Skeletal muscle tissue (tissue), 4 donors: ENCODE results near the gene CNTNAP2. TPM values are rescaled to one million over a fixed set of nuclear protein-coding genes. Genes with fewer than 3 reads are reported as not detected.

Source experiments
- H3K27ac ChIP-seq: one replicate; pipeline ENCODE4 v1.7.0; 2013; ENCODE audit warnings: mild to moderate bottlenecking, low read depth, low read length, inconsistent platforms
- H3K27me3 ChIP-seq, 3 donors: one replicate each; pipeline ENCODE4 v1.7.0; 2013; ENCODE audit warnings: low read length in 3 of 3; ENCODE audit not compliant: control insufficient read depth in 3 of 3, insufficient read depth in 3 of 3
- H3K36me3 ChIP-seq, 3 donors: one replicate each; pipeline ENCODE4 v1.7.0; 2013; ENCODE audit warnings: low read length in 3 of 3; ENCODE audit not compliant: control insufficient read depth in 3 of 3, insufficient read depth in 3 of 3
- H3K4me1 ChIP-seq, 3 donors: one replicate each; pipeline ENCODE4 v1.7.0; 2013; ENCODE audit warnings: low read length in 3 of 3, mild to moderate bottlenecking in 3 of 3; ENCODE audit not compliant: control insufficient read depth in 3 of 3, insufficient read depth in 3 of 3
- H3K4me3 ChIP-seq, 3 donors: one replicate each; pipeline ENCODE4 v1.7.0; 2013; ENCODE audit warnings: low read length in 3 of 3
- H3K9ac ChIP-seq, 3 donors: one replicate each; pipeline ENCODE4 v1.7.0; 2013; ENCODE audit warnings: low read length in 3 of 3, mild to moderate bottlenecking in 3 of 3, moderate library complexity in 2 of 3, low read depth in 1 of 3
- H3K9me3 ChIP-seq, 3 donors: one replicate each; pipeline ENCODE4 v1.7.0; 2013; ENCODE audit warnings: low read length in 3 of 3; ENCODE audit not compliant: control insufficient read depth in 3 of 3
- total RNA-seq: library from RNA; depleted of rRNA; stranded (reverse); fragments of >200 nt; gene quantifications from one replicate; pipeline ENCODE4 v1.2.3, GENCODE V29; 2014
- donor health status: Osteomylitis.

The CNTNAP2 gene
- total RNA-seq, 1 donor from 2014 or later: 14.1 TPM

GRCh38 chr7:148304083-148304335 is 2187.4 kb downstream of the CNTNAP2 start:
- no peaks in the 10 kb centered on the region for H3K9me3 ChIP-seq
- H3K36me3 ChIP-seq: no peaks in the 10 kb centered on the region
- peak overlapping the region in 1 of 3 donors; percentile 38 for H3K4me3 ChIP-seq
- peaks cover 0 to 10% (median 10%) of the 10 kb centered on the region in 3 donors for H3K4me1 ChIP-seq
- H3K27me3 ChIP-seq: no peaks in the 10 kb centered on the region
- no peak overlapping the region for H3K27ac ChIP-seq
- no peak overlapping the region for H3K9ac ChIP-seq

DNA sequence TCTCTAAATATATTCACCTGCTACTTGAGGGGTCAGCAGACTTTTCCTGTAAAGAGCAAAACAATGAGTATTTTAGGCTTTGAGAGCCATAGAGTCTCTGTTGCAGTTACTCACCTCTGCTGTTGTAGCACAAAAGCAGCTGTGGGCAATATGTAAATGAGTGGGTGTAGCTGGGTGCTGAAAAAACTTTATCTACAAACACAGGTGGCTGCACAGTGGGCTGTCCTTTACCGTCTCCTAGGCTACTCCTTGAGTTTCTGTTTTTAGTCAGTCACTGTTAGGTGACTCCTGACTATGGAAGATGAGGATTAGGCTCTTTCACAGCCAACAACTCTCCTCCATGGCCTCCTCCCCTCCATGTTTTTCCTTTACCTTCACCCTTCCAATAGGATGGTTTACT is 2187.9 kb downstream of the CNTNAP2 start:
- no peaks in the 10 kb centered on the region for H3K36me3 ChIP-seq
- no peak overlapping the region for H3K27ac ChIP-seq
- no peaks in the 10 kb centered on the region for H3K9me3 ChIP-seq
- no peaks in the 10 kb centered on the region for H3K27me3 ChIP-seq
- H3K4me3 ChIP-seq: no peak overlapping the region
- H3K4me1 ChIP-seq: peaks cover 0 to 10% (median 10%) of the 10 kb centered on the region in 3 donors
- H3K9ac ChIP-seq: no peak overlapping the region

- H3K9ac ChIP-seq: no peak overlapping the region
- no peaks in the 10 kb centered on the region for H3K36me3 ChIP-seq
- no peak overlapping the region for H3K4me3 ChIP-seq
- H3K27me3 ChIP-seq: no peaks in the 10 kb centered on the region
- H3K27ac ChIP-seq: no peak overlapping the region
- peaks cover 0 to 10% (median 10%) of the 10 kb centered on the region in 3 donors for H3K4me1 ChIP-seq
- H3K9me3 ChIP-seq: no peaks in the 10 kb centered on the region
Observed at GRCh38 chr7:148306759-148307158, 2190.2 kb downstream of the CNTNAP2 start.

DNA sequence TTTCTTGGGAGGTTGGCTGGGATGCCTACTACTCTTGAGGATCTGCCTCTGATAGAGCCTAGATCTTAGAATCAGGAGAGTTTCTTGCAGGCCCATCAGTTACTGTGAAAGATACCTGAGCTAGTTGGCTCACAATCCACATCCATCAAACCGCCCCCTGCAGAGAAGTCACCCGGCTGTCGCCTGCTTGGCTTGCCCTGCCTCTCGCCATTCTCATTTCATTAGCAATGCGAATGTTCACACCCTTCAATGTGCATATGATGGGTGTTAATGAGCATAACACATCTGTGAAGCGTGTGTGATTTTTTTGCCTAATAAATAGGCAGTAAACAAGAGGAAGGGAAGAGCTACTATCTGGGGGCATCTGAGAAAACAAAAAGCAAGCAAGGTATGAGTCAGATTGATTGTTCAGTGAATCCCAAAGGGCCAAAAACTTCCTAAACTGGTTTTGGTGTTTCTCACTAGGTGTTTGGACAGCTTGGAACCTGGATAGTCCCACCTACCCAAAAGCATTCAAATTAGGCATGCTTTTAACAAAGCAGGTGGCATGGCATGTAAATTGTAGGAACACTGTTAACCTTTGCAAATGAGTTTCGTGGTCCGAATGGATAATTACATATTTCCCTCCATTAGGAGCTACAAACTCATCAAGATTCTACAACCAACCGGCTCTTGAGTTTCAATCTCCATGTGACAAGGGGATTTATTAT is 2201.7 kb downstream of the CNTNAP2 start:
- H3K36me3 ChIP-seq: no peaks in the 10 kb centered on the region
- no peaks in the 10 kb centered on the region for H3K27me3 ChIP-seq
- no peak overlapping the region for H3K9ac ChIP-seq

DNA sequence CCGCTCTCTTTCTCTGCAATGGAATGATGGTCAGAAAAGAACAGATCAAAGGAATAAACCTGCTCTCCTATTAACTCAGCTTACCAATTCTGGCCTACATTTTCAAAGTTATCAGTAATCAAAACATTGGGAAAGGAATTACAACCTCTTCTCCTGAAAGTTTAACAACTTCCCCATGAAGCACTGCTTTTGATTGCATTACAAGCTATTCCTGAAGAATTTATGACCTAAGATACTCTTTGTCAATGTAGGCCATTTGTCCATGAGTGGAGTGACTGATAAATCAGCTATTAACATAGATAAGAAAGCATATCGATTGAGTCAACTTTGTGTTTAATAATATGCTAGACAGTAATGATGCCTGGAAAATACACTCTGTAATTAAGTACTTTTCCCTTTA is 2202.2 kb downstream of the CNTNAP2 start:
- Histone ChIP-seq H3K36me3 (no peaks in the 10 kb centered on the region), H3K4me3 (no peak overlapping the region), H3K9me3 (no peaks in the 10 kb centered on the region), H3K9ac (no peak overlapping the region), H3K4me1 (no peaks in the 10 kb centered on the region), H3K27me3 (no peaks in the 10 kb centered on the region), H3K27ac (no peak overlapping the region)

More for the DNA sequence above, 2201.7 kb downstream of the CNTNAP2 start:
- Histone ChIP-seq H3K9me3 (no peaks in the 10 kb centered on the region), H3K4me3 (no peak overlapping the region), H3K4me1 (no peaks in the 10 kb centered on the region), H3K27ac (no peak overlapping the region)

DNA sequence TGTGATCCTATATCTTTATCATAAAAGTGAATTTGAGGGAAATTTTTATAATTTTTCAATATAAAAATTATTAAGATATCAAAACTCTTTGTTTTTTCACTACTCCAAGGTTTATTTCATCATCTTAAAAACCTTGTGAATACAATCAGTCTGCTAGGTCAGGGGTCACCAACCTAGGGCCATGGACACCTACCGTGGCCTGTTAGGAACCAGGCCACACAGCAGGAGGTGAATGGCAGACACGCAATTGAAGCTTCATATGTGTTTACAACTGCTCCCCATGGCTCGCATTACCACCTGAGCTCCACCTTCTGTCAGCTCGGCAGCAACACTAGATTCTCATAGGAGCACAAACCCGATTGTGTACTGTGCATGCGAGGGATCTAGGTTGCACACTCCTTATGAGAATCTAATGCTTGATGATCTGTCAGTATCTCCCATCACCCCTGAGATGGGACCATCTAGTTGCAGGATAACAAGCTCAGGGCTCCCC is 2202.8 kb downstream of the CNTNAP2 start:
- H3K36me3 ChIP-seq: no peaks in the 10 kb centered on the region
- H3K4me1 ChIP-seq: no peaks in the 10 kb centered on the region
- H3K27ac ChIP-seq: no peak overlapping the region
- no peak overlapping the region for H3K9ac ChIP-seq
- H3K27me3 ChIP-seq: no peaks in the 10 kb centered on the region
- H3K9me3 ChIP-seq: no peaks in the 10 kb centered on the region
- H3K4me3 ChIP-seq: no peak overlapping the region

GRCh38 chr7:148325208-148325607 is 2208.6 kb downstream of the CNTNAP2 start:
- H3K27me3 ChIP-seq: no peaks in the 10 kb centered on the region
- H3K27ac ChIP-seq: no peak overlapping the region
- no peaks in the 10 kb centered on the region for H3K4me1 ChIP-seq
- H3K36me3 ChIP-seq: no peaks in the 10 kb centered on the region
- no peak overlapping the region for H3K4me3 ChIP-seq
- no peak overlapping the region for H3K9ac ChIP-seq
- H3K9me3 ChIP-seq: no peaks in the 10 kb centered on the region

DNA sequence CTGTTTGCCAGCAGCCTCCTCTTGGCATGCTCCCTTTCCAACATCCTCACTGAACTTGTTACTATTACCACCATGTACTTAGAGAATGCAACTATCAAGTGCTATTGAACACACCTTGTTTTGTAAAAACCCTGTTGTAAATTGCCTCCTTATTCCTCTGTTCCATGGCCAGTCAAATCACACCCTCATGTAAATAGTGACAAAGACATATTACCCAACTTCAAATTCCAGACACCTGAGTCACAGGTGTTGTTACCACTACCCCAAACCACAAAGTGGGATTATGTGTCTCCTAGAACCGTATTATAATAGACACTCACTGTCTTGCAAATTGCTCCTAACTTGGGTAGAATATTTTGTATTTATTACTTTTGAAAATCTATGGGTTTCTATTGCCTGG is 2210.8 kb downstream of the CNTNAP2 start:
- no peak overlapping the region for H3K27ac ChIP-seq
- H3K4me3 ChIP-seq: no peak overlapping the region
- H3K4me1 ChIP-seq: no peaks in the 10 kb centered on the region
- H3K9me3 ChIP-seq: peaks cover 0 to 5% (median 4%) of the 10 kb centered on the region in 3 donors
- no peaks in the 10 kb centered on the region for H3K27me3 ChIP-seq
- no peaks in the 10 kb centered on the region for H3K36me3 ChIP-seq
- no peak overlapping the region for H3K9ac ChIP-seq

DNA sequence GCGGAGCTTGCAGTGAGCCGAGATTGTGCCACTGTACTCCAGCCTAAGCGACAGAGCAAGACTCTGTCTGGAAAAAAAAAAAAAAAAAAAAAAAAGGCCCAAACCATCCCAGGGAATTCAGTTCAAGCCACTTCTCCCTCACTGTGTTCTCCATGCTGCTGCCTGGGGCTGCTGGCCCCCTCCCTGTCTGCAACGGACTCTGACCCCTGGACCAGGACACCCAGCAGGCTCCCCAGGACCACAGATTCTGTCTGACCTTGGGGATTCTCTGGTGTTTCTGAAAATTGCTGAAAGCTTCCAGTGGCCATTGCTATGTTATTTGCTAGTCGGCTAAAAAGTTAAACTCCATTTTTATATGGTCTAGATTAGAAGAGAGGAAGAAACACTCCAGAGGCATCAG is 2212.3 kb downstream of the CNTNAP2 start:
- no peaks in the 10 kb centered on the region for H3K27me3 ChIP-seq
- no peak overlapping the region for H3K4me3 ChIP-seq
- H3K9ac ChIP-seq: no peak overlapping the region
- no peaks in the 10 kb centered on the region for H3K36me3 ChIP-seq
- no peak overlapping the region for H3K27ac ChIP-seq
- H3K9me3 ChIP-seq: peaks cover 0 to 5% (median 4%) of the 10 kb centered on the region in 3 donors
- H3K4me1 ChIP-seq: no peaks in the 10 kb centered on the region

DNA sequence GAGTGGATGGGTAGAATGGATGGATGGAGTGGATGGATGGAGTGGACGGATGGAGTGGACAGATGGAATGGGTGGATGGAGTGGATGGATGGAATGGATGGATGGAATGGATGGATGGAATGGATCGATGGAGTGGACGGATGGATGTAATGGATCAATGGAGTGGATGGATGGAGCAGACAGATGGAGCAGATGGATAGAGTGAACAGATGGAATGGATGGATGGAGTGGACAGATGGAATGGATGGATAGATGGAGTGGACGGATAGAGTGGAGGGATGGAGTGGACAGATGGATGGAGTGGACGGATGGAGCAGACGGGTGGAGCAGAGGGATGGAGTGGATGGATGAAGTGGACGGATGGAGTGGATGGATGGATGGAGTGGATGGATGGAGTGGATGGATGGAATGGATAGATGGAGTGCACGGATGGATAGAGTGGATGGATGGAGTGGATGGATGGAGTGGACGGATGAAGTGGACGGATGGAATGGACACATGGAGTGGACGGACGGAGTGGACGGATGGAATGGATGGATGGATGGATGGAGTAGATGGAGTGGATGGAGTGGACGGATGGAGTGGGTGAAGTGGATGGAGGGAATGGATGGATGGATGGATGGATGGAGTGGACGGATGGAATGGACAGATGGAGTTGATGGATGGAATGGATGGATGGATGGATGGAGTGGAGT is 2213.7 kb downstream of the CNTNAP2 start:
- H3K27ac ChIP-seq: no peak overlapping the region
- H3K36me3 ChIP-seq: no peaks in the 10 kb centered on the region
- H3K9me3 ChIP-seq: peaks cover 0 to 5% (median 4%) of the 10 kb centered on the region in 3 donors
- H3K9ac ChIP-seq: no peak overlapping the region
- peaks cover 0 to 5% (median 0%) of the 10 kb centered on the region in 3 donors for H3K27me3 ChIP-seq
- H3K4me3 ChIP-seq: no peak overlapping the region
- peaks cover 0 to 4% (median 0%) of the 10 kb centered on the region in 3 donors for H3K4me1 ChIP-seq
